Measurements from ENCODE around the gene GMEB2.
"Not testable (repeated sequence)": the region's sequence is repeated elsewhere in the genome, so short reads cannot be mapped to it uniquely, and the experiment has no call there.

GMEB2 gene

DNA sequence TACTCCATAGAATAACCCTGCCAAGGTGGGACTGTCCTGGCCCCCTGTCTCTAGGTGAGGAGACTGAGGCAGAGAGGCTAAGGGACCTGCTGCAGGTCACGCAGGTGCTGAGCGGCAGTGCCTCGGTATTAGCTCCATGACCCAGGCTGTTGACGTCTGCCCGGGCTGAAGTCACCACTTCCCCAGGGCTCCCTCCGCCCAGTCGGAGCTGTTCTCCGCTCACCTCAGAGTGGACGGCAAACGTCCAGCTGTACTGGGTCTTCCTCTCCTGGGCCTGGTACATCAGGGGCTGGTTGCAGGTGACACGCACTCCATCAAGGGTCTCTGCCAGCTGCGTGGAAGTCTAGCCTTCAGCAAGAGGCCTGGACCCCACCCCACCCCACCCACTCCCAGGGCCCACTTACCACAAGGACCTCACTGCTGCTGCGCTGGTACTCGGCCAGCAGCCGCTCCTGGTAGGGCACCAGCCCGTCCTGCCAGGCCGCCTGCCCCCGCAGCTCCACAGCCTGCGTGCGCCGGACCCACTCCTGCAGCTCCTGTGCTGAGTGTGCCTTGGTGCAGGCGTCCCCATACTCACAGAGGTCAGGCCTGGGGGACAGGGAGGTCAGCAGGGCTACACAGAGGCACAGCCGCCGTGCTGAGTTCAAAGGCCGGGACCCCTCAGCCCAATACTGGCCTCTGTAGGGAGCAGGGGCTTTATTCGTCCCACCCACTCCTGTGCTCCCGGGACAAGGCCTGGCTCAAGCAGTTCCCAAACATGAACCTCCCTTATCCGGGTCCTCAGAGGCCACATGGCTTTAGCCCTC is 56.4 kb downstream of the GMEB2 start:
- DNase-seq (ENCODE audit: low spot score): no peak

DNA sequence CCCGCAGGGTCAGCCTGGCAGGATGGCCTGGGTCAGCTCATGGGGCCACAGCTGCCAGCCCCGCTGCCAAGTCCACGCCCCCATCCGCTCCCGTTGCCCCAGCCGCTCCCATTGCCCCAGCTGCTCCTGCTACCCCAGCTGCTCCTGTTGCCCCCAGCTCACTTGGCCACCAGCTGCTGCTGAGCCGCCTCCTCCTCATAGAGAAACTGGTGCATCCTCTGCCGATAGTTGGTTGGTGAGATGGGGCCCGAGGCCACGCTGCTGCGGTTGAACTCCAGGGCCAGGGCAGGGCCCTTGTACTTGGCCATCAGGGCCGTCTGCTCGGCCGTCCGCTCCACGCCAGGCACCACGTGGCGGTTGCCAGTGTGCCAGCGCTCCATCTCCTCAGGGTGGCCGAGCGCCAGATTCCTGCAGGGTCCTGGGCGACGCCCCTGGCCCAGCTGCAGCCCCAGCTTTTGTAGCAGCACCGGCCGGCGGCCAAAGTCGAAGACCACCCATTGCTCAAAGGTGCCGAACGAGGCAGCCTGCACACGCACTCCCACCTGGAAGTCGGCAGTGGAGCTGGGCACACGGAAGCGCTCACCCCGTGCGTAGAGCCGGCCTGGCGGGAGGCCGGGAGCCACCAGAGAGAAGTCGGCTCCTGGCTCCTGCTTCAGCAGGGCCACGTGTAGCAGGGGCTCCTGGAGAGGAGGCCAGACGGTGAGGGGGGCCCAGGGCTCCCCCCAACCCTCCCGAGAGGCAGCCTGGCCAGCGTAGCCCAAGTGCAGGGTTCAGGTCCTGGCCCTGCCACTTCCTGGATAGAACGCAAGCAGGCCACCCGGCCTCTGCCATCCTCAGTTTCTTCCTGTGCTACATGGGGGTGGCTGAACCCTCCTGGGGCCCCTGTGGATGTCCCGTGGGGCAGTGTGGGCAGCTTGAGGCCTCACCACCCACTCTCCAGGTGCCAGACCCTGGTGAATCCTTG is 57.6 kb downstream of the GMEB2 start:
- no peak for DNase-seq (ENCODE audit: low spot score)

DNA sequence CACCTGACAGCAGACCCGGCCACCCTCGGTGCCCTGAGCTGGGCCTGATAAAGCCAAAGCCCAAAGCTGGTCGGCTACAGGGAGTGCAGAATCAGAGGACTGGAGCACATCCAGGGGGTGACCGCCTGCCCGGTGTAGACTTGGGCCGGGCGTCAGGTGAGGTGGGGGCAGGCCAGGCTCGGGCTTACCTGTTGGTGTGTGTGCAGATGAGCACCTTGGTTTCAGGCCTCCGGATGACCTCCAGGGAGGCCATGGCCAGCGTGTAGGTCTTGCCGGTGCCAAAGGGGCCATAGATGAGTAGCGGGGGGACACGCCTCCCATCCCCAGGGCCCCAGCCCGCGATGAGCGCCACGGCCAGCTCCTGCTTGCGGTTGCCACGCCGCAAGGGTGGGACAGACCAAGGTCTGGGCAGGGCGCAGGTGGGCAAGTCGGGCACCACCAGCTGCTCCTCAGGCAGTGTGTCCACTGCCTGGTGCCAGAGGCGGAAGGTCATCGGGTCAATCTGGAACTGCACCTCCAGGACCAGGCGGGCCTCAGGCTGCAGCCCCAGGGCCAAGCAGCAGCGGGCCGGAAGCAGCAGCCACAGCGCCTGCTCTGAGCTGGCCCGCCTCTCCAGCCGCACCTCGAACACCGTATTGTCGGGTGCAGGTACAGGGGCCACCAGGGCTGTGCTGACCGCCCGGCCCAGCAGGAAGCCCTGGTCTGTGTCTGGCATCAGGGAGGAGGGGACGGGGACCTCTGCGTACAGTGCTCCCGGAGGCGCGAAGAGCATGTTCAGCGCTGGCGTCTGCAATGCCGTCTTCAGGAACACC is 58.5 kb downstream of the GMEB2 start:
- no peak for DNase-seq (ENCODE audit: low spot score)

DNA sequence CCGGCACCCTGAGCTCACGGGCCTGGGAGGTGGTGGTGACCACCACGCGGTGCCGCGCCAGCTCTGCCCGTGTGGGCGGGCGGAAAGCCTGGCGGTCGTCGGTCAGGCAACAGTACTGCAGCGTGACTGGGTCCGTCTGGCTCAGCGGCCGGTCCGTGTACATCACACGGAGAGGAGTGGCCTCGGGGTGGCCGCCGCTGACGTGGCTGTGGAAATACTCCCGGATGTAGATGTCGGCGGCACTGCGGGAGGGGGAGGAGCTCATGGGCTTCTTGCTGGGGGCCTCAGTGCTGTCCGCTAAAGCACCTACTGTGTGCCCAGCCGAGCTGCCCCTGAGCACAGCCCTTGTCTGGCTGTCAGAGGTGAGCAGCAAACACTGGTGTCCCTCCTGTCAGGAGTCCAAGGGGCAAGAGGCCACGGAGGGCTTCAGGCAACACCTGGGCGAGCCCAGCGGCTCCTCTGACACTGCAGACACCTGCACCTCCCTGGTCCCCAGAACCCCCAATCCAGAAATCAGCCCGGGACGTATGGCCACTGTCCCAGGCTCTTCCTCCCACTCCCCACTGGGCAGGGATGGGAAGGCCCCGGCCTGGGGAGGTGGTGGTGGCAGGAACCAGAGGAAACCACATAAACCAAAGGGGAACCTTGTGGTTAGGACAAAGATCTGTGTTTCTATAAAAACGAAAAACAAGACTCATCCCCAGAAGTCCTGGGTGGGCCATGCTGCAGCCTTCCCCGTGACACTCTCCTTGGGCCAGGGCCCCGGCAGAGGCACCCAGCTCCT is 59.3 kb downstream of the GMEB2 start:
- DNase-seq (ENCODE audit: low spot score): no peak

DNA sequence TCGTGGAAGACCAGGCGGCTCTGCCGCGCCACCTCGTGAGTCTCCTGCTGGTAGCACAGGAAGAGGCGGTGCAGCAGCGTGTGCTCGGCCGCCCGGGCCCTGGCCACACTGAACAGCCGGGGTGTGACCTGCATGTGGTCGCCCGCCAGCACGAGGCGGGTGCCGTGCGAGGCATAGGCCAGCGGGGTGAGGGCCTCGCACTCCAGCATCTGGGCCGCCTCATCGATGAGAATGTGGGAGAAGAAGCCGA is 59.8 kb downstream of the GMEB2 start:
- no peak for DNase-seq (ENCODE audit: low spot score)

- DNase-seq (ENCODE audit: low spot score): no peak
Measured at GRCh38 chr20:63566395-63567135, 60.3 kb downstream of the GMEB2 start.

GRCh38 chr20:63565699-63566335 is 61.1 kb downstream of the GMEB2 start:
- no peak for DNase-seq (ENCODE audit: low spot score)

GRCh38 chr20:63565021-63565698 is 61.7 kb downstream of the GMEB2 start:
- no peak for DNase-seq (ENCODE audit: low spot score)

GRCh38 chr20:63564036-63564810 is 62.7 kb downstream of the GMEB2 start:
- no peak for DNase-seq (ENCODE audit: low spot score)

- DNase-seq (ENCODE audit: low spot score): no peak
Measured at GRCh38 chr20:63563225-63563935, 63.5 kb downstream of the GMEB2 start.

- no peak for DNase-seq (ENCODE audit: low spot score)
Measured at GRCh38 chr20:63562461-63563224, 64.3 kb downstream of the GMEB2 start.

DNA sequence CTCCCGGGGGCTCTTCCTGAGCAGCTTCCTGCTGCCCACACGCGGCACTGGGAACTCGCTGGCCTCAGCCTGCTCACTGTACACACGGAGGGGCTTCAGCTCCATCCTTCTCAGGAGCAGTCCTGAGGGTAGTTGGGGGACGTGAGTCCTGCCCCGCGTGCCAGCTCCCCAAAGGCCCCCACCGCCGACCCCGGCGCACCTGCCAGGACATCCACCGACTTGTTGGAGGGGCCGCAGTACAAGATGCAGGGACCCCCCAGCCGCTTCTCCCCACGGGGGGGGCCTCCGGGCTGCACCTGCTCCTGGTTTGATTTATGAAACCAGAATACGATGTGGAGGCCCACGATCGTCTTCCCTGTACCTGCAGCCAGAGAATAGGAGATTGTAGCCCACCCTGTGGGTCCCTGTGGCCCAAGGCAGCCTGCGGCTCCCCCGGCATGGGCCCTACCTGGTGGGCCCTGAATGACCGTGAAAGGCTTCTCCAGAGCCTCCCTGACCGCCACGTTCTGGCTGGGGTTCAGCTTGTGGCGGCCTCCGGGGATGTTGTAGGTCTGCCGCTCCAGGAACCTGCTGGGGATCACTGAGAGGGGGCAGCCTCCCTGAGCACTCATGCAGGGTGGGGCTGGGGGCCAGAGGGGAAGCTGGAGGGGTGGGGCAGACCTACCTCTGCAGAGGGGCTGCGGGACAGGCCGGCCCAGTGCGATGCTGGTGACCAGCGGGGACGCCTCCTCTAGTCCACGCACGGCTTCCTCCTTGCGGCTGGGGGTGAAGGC is 65.1 kb downstream of the GMEB2 start:
- no peak for DNase-seq (ENCODE audit: low spot score)

DNA sequence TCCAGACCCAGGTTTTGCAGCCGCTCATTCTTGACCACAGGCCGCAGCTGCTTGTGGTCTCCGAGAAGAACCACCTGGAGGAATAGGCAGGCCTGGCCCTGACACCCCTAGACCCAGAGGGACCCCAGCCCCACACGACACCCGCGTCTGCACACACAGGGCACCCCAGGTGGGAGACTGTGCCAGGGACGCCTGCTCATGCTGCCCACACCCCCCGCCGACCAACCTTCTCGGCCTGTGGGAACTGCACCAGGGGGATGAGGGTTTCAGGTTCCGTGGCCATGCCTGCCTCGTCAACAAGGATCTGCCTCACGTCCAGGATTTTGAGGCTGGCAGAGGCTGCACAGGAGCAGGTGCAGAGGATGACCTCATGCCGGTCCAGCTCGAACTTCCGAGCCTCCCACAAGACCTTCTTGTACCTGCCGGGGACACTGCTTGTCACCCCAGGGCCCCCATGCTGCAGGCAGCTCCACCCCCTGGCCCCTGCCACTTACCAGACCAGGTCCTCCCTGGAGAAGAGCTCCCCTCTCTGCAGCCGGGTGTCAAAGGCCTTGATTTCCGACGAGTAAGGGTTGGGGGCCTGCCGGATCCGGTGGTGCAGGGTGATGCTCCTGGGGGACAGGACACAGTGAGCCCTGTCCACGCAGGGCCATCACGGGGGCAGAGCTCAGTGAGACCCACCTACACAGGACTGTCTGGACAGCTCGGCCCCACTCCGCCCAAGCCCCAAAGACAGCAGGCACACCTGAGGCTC is 65.9 kb downstream of the GMEB2 start:
- no peak for DNase-seq (ENCODE audit: low spot score)

- no peak for DNase-seq (ENCODE audit: low spot score)
Measured at GRCh38 chr20:63560333-63560805, 66.5 kb downstream of the GMEB2 start.

DNA sequence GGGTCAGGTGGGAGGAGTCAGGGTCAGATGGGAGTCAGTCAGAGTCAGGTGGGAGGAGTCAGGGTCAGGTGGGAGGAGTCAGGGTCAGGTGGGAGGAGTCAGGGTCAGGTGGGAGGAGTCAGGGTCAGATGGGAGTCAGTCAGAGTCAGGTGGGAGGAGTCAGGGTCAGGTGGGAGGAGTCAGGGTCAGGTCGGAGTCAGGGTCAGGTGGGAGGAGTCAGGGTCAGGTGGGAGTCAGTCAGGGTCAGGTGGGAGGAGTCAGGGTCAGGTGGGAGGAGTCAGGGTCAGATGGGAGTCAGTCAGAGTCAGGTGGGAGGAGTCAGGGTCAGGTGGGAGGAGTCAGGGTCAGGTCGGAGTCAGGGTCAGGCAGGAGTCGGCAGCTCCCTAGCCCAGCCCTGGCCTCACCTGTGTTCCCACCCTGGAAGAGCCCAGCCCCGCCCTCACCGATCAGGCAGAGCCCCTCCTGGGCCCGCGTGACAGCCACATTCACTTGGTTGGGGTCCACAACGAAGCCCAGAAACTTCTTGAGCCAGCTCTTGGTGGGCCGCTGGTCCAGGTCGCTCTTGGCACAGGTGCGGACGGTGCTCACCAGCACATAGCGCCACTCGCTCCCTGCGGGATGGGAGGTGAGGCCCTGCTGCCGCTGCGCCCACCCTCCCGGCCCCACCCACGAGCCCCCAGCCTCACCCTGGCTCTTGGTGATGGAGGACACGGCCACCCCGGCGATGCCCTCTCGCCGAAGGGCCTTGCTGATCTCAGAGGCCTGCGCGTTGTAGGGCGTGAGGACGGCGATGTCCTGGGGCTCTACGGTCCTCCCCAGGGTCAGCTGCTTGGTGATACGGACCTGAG is 67.2 kb downstream of the GMEB2 start:
- not testable (repeated sequence) for DNase-seq (ENCODE audit: low spot score)
